Stimulated activated memory B cell treated with anti-CD40 and anti-IgM and Interleukin-4, amounts not matched to agents 10 μg/mL and 1 μg/mL and 100 μg/mL, for 72 hours (primary cell): ENCODE data around the gene DYNLT2.

Source experiments
- ATAC-seq: fragments of 150-1000 bp; cut with Tn5 transposase; 2 replicates; pipeline ENCODE4 v1.10.0; 2021
- H3K27ac Mint-ChIP-seq: one replicate; pipeline ENCODE4 v1.8.0; 2022; ENCODE audit warnings: mild to moderate bottlenecking, mixed read lengths
- H3K27me3 Mint-ChIP-seq: one replicate; pipeline ENCODE4 v1.8.0; 2022; ENCODE audit warnings: mixed read lengths
- H3K36me3 Mint-ChIP-seq: one replicate; pipeline ENCODE4 v1.8.0; 2022; ENCODE audit warnings: mixed read lengths
- H3K4me1 Mint-ChIP-seq: one replicate; pipeline ENCODE4 v1.8.0; 2022; ENCODE audit warnings: mixed read lengths
- H3K4me3 Mint-ChIP-seq: one replicate; pipeline ENCODE4 v1.8.0; 2022; ENCODE audit warnings: mild to moderate bottlenecking, moderate library complexity, mixed read lengths
- H3K9me3 Mint-ChIP-seq: one replicate; pipeline ENCODE4 v1.8.0; 2022; ENCODE audit warnings: mixed read lengths

DYNLT2 gene

DNA sequence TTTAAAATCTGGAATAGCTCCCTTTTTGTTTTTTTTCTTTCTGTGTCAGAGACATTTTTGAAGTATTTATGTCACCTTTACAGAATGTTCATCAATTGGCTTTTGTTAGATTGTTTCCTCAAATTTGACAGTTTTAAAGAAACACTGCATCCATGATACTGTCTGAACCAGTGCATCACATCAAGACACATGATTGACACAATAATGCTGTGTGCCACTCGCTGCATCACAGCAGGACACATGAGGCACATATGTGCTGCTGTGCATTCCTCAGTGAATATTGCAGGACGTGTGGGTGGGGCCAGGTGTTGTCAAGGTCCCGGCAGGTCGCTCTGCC is 37.4 kb upstream of the DYNLT2 start:
- no peak for ATAC-seq
- Mint-ChIP-seq H3K9me3 (no peaks in the 10 kb centered on the region), H3K4me1 (peaks cover 12% of the 10 kb centered on the region), H3K27ac (no peak overlapping the region), H3K27me3 (peaks cover 38% of the 10 kb centered on the region), H3K4me3 (peak overlapping the region; percentile 13), H3K36me3 (peaks cover 7% of the 10 kb centered on the region)

- H3K36me3 Mint-ChIP-seq, result peaks cover 17% of the 10 kb centered on the region
- H3K9me3 Mint-ChIP-seq, result no peaks in the 10 kb centered on the region
- ATAC-seq, result no peak
- peaks cover 12% of the 10 kb centered on the region for H3K4me1 Mint-ChIP-seq
- H3K27me3 Mint-ChIP-seq, result peaks cover 28% of the 10 kb centered on the region
- H3K4me3 Mint-ChIP-seq, result no peak overlapping the region
- no peak overlapping the region for H3K27ac Mint-ChIP-seq
Observed at GRCh38 chr6:169787797-169788196, 36.4 kb upstream of the DYNLT2 start.

DNA sequence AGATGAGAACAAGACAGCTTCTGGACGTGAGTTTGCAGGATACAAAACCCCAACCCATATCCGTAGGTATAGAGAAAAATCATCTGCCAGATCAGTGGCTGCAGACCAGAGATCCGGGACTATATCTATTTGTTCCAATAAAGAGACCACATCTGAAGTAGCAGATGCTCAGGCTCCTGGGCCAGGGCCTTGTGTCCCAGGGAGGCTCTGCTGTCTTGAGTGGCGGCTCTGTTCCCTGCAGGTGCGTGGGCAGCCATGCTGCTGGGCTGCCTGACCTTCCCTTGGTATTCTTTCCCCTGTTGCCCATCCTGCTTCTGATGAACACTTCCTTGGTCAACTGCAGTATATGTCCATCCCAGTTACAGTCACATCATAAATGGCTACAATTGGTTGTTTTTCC is 35.0 kb upstream of the DYNLT2 start:
- Mint-ChIP-seq H3K9me3 (no peaks in the 10 kb centered on the region), H3K4me3 (no peak overlapping the region), H3K27me3 (peaks cover 13% of the 10 kb centered on the region), H3K27ac (no peak overlapping the region), H3K4me1 (peaks cover 12% of the 10 kb centered on the region), H3K36me3 (peaks cover 22% of the 10 kb centered on the region)
- ATAC-seq, result no peak

DNA sequence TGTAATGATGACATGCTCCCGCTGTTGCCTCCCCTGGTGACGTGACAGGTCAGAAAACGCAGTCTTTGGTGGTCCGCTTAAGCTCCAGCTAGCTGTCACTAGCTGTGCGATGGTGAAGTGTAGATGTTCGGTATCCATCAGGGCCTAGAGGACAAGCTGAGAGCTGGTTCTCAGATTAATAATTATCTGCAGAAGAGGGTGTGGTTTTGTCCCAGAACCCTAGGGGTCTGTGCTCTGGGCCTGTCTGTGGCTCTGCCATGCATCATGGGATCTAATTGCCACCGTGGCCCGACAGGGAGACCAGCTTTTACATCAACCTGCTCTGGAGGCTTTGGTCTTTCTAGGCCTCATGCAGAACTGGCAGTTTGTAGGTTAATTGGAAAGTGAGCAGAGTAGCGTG is 34.2 kb upstream of the DYNLT2 start:
- no peak overlapping the region for H3K4me3 Mint-ChIP-seq
- H3K27ac Mint-ChIP-seq, result no peak overlapping the region
- H3K27me3 Mint-ChIP-seq, result peaks cover 6% of the 10 kb centered on the region
- H3K4me1 Mint-ChIP-seq, result peaks cover 9% of the 10 kb centered on the region
- H3K36me3 Mint-ChIP-seq, result peaks cover 29% of the 10 kb centered on the region
- no peak for ATAC-seq
- no peaks in the 10 kb centered on the region for H3K9me3 Mint-ChIP-seq

DNA sequence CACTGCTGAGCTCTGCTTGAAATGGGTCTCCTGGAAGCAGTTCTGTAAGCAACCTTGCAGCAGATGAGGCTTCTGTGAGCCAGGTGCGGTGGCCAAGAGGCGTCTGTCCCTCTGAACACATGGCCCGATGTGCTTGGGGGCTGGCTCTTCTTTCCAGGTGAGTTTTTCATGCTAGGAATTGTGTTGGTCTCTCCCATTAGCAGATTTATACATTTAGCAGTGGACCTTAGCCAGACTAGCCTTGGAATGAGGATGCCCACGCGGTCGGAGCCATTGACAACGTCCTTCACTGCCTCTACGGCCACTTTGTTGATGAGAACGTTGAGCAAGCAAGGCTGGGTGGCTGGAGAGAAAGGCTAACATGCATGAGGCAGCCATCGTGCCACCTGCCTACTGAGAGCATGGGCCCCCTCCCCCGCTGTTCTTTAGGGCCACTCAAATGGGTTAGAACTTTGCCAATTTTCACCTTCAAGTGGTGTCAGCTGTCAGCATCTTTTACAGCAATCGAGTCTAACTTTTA is 33.5 kb upstream of the DYNLT2 start:
- Mint-ChIP-seq H3K27me3 (no peaks in the 10 kb centered on the region), H3K36me3 (peaks cover 34% of the 10 kb centered on the region), H3K27ac (no peak overlapping the region), H3K9me3 (no peaks in the 10 kb centered on the region), H3K4me3 (no peak overlapping the region), H3K4me1 (peaks cover 2% of the 10 kb centered on the region)
- no peak for ATAC-seq

DNA sequence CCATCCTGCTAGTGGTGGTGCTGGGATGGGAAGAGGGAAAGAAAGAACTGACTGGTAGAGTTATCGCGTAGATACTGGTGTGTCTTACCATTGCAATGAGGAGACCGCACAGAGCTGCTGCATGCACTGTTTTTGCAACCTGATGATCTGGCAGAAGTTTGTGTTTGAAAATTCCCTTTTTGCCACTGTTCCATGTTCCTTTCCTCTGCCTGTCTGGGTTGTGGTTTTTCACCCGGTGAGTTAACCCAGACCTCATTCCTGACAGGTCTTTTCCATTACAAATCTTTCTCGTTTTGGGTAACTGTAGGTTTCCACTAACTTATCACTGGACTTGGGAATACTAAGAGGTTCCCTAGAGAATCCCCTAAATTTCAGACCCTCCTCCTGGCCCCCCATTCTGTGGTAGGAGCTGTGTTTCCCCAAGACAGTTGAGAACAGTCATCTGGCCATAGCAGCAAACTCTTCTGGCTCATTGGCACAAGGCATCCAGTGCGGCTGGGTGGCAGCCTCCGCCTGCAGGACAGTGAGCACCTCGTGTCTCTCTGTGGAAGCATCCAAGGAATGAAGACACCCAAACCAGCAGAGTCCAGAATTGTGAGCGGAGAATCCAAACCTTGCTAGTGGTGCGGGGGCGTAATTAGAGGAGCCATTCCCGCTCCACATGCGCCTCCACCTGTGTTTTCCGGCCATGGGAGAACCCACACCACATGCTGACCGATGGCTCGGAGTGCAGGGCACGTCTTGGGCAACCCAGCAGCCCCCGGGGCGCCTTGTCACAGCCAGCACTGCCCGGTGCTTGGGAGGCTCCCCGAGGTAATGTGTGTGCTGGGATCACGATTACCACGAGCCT is 32.8 kb upstream of the DYNLT2 start:
- no peak for ATAC-seq
- H3K36me3 Mint-ChIP-seq, result peaks cover 34% of the 10 kb centered on the region
- no peaks in the 10 kb centered on the region for H3K9me3 Mint-ChIP-seq
- H3K4me1 Mint-ChIP-seq, result no peaks in the 10 kb centered on the region
- H3K27me3 Mint-ChIP-seq, result no peaks in the 10 kb centered on the region
- H3K27ac Mint-ChIP-seq, result no peak overlapping the region
- H3K4me3 Mint-ChIP-seq, result no peak overlapping the region

DNA sequence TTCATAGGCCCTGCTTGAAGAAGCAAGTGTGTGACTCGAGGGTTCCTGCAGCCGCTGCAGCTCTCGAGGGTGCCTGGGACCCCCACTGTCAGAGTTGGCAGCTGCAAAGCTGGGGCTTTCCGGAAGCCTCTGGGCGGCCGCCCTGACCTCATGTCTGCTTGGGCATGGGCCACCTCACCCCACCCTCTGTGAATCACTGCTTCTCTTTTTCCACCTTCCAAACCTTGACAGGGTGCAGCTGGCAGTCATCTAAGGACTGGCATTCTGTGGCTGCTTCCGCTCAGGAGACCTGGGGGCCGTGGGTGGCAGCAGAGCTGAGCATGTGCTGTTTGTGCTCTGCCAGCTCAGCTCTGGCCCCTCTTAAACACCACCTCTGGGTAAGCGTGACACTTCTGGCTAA is 32.0 kb upstream of the DYNLT2 start:
- Mint-ChIP-seq H3K4me1 (no peaks in the 10 kb centered on the region), H3K27me3 (no peaks in the 10 kb centered on the region), H3K9me3 (no peaks in the 10 kb centered on the region), H3K27ac (no peak overlapping the region), H3K4me3 (no peak overlapping the region), H3K36me3 (peaks cover 34% of the 10 kb centered on the region)
- ATAC-seq, result peak; percentile 12

GRCh38 chr6:169782966-169783365 is 31.6 kb upstream of the DYNLT2 start:
- H3K27ac Mint-ChIP-seq, result no peak overlapping the region
- no peak for ATAC-seq
- H3K9me3 Mint-ChIP-seq, result no peaks in the 10 kb centered on the region
- no peaks in the 10 kb centered on the region for H3K27me3 Mint-ChIP-seq
- H3K4me1 Mint-ChIP-seq, result no peaks in the 10 kb centered on the region
- H3K36me3 Mint-ChIP-seq, result peaks cover 34% of the 10 kb centered on the region
- no peak overlapping the region for H3K4me3 Mint-ChIP-seq

- no peak for ATAC-seq
- no peak overlapping the region for H3K4me3 Mint-ChIP-seq
- H3K4me1 Mint-ChIP-seq, result no peaks in the 10 kb centered on the region
- H3K36me3 Mint-ChIP-seq, result peaks cover 44% of the 10 kb centered on the region
- no peak overlapping the region for H3K27ac Mint-ChIP-seq
- H3K9me3 Mint-ChIP-seq, result no peaks in the 10 kb centered on the region
- no peaks in the 10 kb centered on the region for H3K27me3 Mint-ChIP-seq
Observed at GRCh38 chr6:169780571-169781091, 29.3 kb upstream of the DYNLT2 start.

DNA sequence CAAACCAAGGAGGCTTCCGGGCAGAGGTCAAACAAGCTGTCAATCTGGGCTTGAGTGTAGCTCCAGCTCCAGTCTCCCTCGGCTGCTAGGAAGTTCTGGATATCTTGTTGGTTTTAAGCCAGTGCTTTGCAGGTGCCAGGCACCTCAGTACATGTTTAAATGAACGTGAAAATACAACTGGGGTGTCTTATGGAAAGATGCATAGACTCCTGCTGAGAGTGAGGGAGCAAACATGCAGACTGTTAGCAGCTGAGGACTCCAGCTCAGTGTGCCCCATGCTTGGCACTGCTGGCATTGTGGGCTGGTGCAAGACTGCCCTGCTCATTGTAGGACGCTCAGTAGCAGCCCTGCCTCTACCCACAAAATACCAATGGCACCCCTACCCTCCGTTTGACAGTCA is 28.5 kb upstream of the DYNLT2 start:
- H3K9me3 Mint-ChIP-seq, result no peaks in the 10 kb centered on the region
- no peak for ATAC-seq
- peaks cover 52% of the 10 kb centered on the region for H3K36me3 Mint-ChIP-seq
- H3K27ac Mint-ChIP-seq, result no peak overlapping the region
- H3K4me1 Mint-ChIP-seq, result no peaks in the 10 kb centered on the region
- no peak overlapping the region for H3K4me3 Mint-ChIP-seq
- no peaks in the 10 kb centered on the region for H3K27me3 Mint-ChIP-seq

DNA sequence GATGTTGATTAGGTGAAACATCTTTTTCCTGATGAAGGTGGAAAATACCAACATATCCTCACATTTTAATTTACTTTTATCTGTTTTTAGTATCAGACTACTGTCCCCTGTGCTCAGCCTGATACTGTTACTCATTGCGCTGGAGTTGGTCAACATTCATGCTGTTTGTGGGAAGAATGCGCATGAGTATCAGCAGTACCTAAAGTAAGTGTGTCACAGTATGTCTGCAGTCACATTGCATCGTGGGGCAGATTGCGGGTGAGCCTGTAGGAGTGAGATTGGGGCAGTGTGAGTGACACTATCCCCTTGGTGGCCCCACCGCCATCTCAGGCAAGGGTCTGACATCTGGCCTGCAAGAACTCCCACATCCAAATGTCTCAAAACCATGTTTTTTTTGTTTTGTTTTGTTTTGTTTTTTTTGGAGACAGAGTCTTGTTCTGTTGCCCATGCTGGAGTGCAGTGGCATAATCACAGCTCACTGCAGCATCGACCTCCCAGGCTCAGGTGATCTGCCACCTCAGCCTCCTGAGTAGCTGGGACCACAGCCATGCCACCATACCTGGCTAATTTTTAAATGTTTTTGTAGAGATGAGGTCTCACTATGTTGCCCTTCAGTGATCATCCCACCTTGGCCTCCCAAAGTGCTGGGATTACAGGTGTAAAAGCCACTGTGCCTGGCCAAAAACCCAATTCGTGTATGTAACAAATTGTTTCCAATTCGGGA is 27.9 kb upstream of the DYNLT2 start:
- Mint-ChIP-seq H3K4me3 (no peak overlapping the region), H3K27me3 (no peaks in the 10 kb centered on the region), H3K9me3 (no peaks in the 10 kb centered on the region), H3K27ac (no peak overlapping the region), H3K36me3 (peaks cover 50% of the 10 kb centered on the region), H3K4me1 (no peaks in the 10 kb centered on the region)
- ATAC-seq, result no peak

- no peaks in the 10 kb centered on the region for H3K27me3 Mint-ChIP-seq
- no peak overlapping the region for H3K27ac Mint-ChIP-seq
- ATAC-seq, result no peak
- no peaks in the 10 kb centered on the region for H3K9me3 Mint-ChIP-seq
- no peaks in the 10 kb centered on the region for H3K4me1 Mint-ChIP-seq
- no peak overlapping the region for H3K4me3 Mint-ChIP-seq
- H3K36me3 Mint-ChIP-seq, result peaks cover 46% of the 10 kb centered on the region
Observed at GRCh38 chr6:169778646-169779045, 27.3 kb upstream of the DYNLT2 start.

GRCh38 chr6:169777896-169778295 is 26.5 kb upstream of the DYNLT2 start:
- ATAC-seq, result no peak
- H3K27ac Mint-ChIP-seq, result no peak overlapping the region
- H3K27me3 Mint-ChIP-seq, result no peaks in the 10 kb centered on the region
- no peaks in the 10 kb centered on the region for H3K9me3 Mint-ChIP-seq
- no peaks in the 10 kb centered on the region for H3K4me1 Mint-ChIP-seq
- peaks cover 46% of the 10 kb centered on the region for H3K36me3 Mint-ChIP-seq
- H3K4me3 Mint-ChIP-seq, result no peak overlapping the region

DNA sequence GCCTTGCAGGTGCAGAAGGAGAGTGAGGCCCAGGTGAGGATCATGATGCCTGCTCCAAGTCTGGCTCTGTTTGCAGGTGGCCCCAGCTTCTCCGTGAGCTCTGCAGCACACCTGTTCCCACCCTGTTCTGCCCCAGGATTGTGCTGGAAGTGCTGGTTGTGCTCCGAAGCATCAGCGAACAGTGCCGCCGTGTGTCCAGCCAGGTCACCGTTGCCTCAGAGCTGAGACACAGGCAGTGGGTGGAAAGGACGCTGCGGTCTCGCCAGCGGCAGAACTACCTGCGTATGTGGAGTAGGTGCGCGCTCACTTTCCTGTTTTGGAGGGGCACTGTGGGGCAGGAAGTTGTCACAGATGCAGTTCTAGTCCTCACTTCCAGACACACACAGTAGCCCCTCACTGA is 25.0 kb upstream of the DYNLT2 start:
- Mint-ChIP-seq H3K4me3 (no peak overlapping the region), H3K4me1 (no peaks in the 10 kb centered on the region), H3K27me3 (no peaks in the 10 kb centered on the region), H3K9me3 (no peaks in the 10 kb centered on the region), H3K36me3 (peaks cover 51% of the 10 kb centered on the region), H3K27ac (no peak overlapping the region)
- no peak for ATAC-seq

DNA sequence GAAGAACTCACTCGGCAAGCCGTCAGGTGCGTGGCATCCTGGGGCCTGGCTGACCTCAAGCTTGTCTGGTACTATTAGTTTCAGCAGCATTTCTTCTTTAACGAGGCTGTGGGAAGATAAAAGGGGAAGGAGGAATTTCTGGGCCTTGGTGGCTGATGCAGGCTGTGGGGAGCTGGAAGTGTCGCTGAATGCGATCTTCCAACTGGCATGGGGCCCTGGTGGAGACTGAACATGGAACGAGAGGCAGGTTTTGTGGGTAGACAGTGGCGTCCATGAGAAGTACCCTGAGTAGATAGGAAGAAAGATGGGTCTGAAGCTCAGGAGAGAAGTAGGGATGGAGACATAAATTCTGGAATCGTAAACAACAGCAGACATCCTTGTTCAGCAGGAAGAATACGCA is 23.9 kb upstream of the DYNLT2 start:
- Mint-ChIP-seq H3K4me1 (no peaks in the 10 kb centered on the region), H3K4me3 (no peak overlapping the region), H3K36me3 (peaks cover 41% of the 10 kb centered on the region), H3K9me3 (no peaks in the 10 kb centered on the region), H3K27ac (no peak overlapping the region), H3K27me3 (no peaks in the 10 kb centered on the region)
- ATAC-seq, result no peak

- H3K4me1 Mint-ChIP-seq, result no peaks in the 10 kb centered on the region
- no peak overlapping the region for H3K27ac Mint-ChIP-seq
- H3K36me3 Mint-ChIP-seq, result peaks cover 41% of the 10 kb centered on the region
- no peaks in the 10 kb centered on the region for H3K27me3 Mint-ChIP-seq
- no peak overlapping the region for H3K4me3 Mint-ChIP-seq
- H3K9me3 Mint-ChIP-seq, result no peaks in the 10 kb centered on the region
- no peak for ATAC-seq
Observed at GRCh38 chr6:169774347-169774746, 23.0 kb upstream of the DYNLT2 start.
